Thyroid gland (tissue), 4 donors: ENCODE measurements around the gene OBSCN.

Experiments
- CTCF ChIP-seq, 6 experiments: fragments of 200-600 bp in 3 of 6; fragments of 450-650 bp in 3 of 6; sonication (generic) in 3 of 6; IDR thresholded peaks; one replicate each; pipeline ENCODE4 v1.5.1; 2016 to 2019; ENCODE audit warnings: antibody characterized with exemption in 6 of 6, mild to moderate bottlenecking in 2 of 6, inconsistent platforms in 1 of 6, moderate library complexity in 1 of 6
- POLR2A ChIP-seq, 2 donors: fragments of 450-650 bp; IDR thresholded peaks; one replicate each; pipeline ENCODE4 v1.6.1; 2017; ENCODE audit warnings: antibody characterized with exemption in 2 of 2, mild to moderate bottlenecking in 2 of 2, moderate library complexity in 1 of 2

DNA sequence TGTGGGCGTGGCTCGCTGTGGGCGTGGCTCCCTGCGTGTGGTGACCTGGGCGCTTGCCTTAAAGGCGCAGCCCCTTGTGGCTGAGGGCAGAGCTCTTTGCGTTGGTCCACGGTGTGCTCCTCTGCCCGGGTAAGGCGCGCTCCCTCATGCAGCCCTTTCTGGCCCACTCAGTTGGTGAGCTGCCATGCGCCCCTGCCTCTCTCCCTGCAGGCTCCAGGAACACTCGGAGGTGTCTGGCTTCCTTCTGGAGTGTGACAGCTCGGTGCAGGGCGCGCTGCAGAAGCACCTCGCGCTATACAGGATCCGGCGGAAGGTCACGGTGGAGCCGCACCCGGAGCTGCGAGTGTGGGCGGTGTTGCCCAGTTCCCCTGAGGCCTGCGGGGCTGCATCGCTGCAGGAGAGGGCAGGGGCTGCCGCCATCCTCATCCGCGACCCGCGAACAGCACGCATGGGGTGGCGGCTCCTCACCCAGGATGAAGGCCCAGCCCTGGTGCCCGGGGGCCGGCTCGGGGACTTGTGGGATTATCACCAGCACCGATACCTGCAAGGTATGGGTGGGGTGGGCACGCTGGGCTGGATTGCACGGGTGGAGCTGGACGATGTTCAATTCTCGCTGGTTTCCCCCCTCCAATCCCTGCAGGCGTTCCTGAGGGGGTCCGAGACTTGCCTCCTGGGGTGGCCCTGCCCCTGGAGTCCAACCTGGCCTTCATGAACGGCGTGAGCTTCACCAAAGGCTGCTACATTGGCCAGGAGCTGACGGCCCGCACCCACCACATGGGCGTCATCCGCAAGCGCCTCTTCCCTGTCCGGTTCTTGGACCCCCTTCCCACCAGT, 33.1 kb upstream of the OBSCN start:
- TF ChIP-seq POLR2A (IDR thresholded peaks at IDR 0.05) (no peak), CTCF (IDR thresholded peaks at IDR 0.05) (no peak)
